Measurements from ENCODE around the gene TM4SF20. TPM values are rescaled to one million over a fixed set of nuclear protein-coding genes. Genes with fewer than 3 reads are reported as not detected.

The TM4SF20 gene
- total and polyA plus RNA-seq, 4 donors: not detected

GRCh38 chr2:227404585-227405271, 25.6 kb upstream of the TM4SF20 start:
- TF ChIP-seq EGR1 (IDR thresholded peaks at IDR 0.05; ENCODE audit: low read depth in 2 of 2) (no peak), JUND (IDR thresholded peaks at IDR 0.05) (no peak), CTCF (IDR thresholded peaks at IDR 0.05; ENCODE audit: low read depth, low read length, missing input control) (no peak), RAD21 (IDR thresholded peaks at IDR 0.05) (no peak), HNF4G (IDR thresholded peaks at IDR 0.05) (no peak), FOXA1 (IDR thresholded peaks at IDR 0.05) (no peak), RXRA (IDR thresholded peaks at IDR 0.05) (no peak), HNF4A (conservative IDR thresholded peaks at IDR 0.05) (no peak), YY1 (IDR thresholded peaks at IDR 0.05) (no peak), REST (IDR thresholded peaks at IDR 0.05) (no peak), SP1 (IDR thresholded peaks at IDR 0.05) (no peak), GABPA (IDR thresholded peaks at IDR 0.05 in 1 of 2, conservative IDR thresholded peaks at IDR 0.05 in 1 of 2) (no peak), ZBTB33 (IDR thresholded peaks at IDR 0.05) (no peak)
- Histone ChIP-seq H3K27ac (ENCODE audit: low read depth in 1 of 2, low read length in 2 of 2) (no peak overlapping the region), H3K9me3 (ENCODE audit: control insufficient read depth in 4 of 4, low read length in 3 of 4) (no peaks in the 10 kb centered on the region), H3K4me3 (ENCODE audit: low read depth in 1 of 3, low read length in 3 of 3) (no peak overlapping the region), H3K4me1 (ENCODE audit: control insufficient read depth in 4 of 4, insufficient read depth in 4 of 4, low read length in 3 of 4) (peaks cover 2 to 10% (median 9%) of the 10 kb centered on the region in 4 donors), H3K27me3 (ENCODE audit: control insufficient read depth in 4 of 4, insufficient read depth in 4 of 4, low read length in 3 of 4) (no peaks in the 10 kb centered on the region), H3K36me3 (ENCODE audit: control insufficient read depth in 4 of 4, insufficient read depth in 3 of 4, low read depth in 1 of 4, low read length in 3 of 4) (no peaks in the 10 kb centered on the region), H3K9ac (ENCODE audit: low read depth in 1 of 2, low read length in 2 of 2) (no peak overlapping the region)
- no peak for DNase-seq (ENCODE audit: low spot score)
- WGBS: 82% methylated on average over 4 of the region's 4 CpGs

- Histone ChIP-seq H3K9ac (ENCODE audit: low read depth in 1 of 2, low read length in 2 of 2) (no peak overlapping the region), H3K27ac (ENCODE audit: low read depth in 1 of 2, low read length in 2 of 2) (no peak overlapping the region), H3K4me1 (ENCODE audit: control insufficient read depth in 4 of 4, insufficient read depth in 4 of 4, low read length in 3 of 4) (peaks cover 2 to 14% (median 9%) of the 10 kb centered on the region in 4 donors), H3K9me3 (ENCODE audit: control insufficient read depth in 4 of 4, low read length in 3 of 4) (no peaks in the 10 kb centered on the region), H3K27me3 (ENCODE audit: control insufficient read depth in 4 of 4, insufficient read depth in 4 of 4, low read length in 3 of 4) (no peaks in the 10 kb centered on the region), H3K4me3 (ENCODE audit: low read depth in 1 of 3, low read length in 3 of 3) (no peak overlapping the region), H3K36me3 (ENCODE audit: control insufficient read depth in 4 of 4, insufficient read depth in 3 of 4, low read depth in 1 of 4, low read length in 3 of 4) (no peaks in the 10 kb centered on the region)
- WGBS: 60% methylated on average over 4 of the region's 4 CpGs
- DNase-seq (ENCODE audit: low spot score): no peak
- TF ChIP-seq YY1 (IDR thresholded peaks at IDR 0.05): no peak
- TF ChIP-seq TAF1 (conservative IDR thresholded peaks at IDR 0.05): no peak
- no peak for TF ChIP-seq JUND (IDR thresholded peaks at IDR 0.05)
- TF ChIP-seq EGR1 (IDR thresholded peaks at IDR 0.05; ENCODE audit: low read depth in 2 of 2): no peak
- no peak for TF ChIP-seq HNF4A (conservative IDR thresholded peaks at IDR 0.05)
Measured at GRCh38 chr2:227402959-227403358, 23.9 kb upstream of the TM4SF20 start.
